Activated CD8-positive, alpha-beta memory T cell treated with anti-CD3 and anti-CD28 coated beads, Interleukin-2, amount 50 U/mL, for 48 hours (primary cell): ENCODE measurements around the gene AEBP1.

Experiments used
- DNase-seq: peaks from one replicate; pipeline ENCODE4 v3.0.0-alpha.2; 2020

AEBP1 gene

DNA sequence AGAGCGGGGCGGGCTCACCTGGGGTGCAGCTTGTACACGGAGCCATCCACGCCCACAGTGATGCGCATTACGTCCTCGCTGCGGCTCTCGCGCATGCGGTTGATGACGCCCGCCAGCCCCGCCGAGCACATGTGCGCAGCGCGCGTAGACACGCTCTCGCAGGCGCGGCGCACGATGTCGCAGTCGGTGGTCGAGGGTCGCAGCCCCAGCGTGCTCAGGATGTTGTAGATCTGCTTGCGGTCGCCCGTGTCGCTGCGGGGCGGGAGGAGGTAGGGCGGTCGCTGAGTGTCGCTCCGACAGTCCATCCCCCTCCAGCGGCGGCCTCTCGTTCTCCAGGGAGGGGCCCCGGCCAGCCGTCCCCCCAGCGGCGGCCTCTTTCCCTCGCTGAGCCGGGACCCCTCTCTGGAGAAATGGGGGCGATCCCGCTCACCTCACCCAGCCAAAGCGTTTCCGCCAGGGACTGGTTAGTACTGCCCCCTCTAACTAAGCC is 41.4 kb downstream of the AEBP1 start:
- DNase-seq = peak; percentile 77

DNA sequence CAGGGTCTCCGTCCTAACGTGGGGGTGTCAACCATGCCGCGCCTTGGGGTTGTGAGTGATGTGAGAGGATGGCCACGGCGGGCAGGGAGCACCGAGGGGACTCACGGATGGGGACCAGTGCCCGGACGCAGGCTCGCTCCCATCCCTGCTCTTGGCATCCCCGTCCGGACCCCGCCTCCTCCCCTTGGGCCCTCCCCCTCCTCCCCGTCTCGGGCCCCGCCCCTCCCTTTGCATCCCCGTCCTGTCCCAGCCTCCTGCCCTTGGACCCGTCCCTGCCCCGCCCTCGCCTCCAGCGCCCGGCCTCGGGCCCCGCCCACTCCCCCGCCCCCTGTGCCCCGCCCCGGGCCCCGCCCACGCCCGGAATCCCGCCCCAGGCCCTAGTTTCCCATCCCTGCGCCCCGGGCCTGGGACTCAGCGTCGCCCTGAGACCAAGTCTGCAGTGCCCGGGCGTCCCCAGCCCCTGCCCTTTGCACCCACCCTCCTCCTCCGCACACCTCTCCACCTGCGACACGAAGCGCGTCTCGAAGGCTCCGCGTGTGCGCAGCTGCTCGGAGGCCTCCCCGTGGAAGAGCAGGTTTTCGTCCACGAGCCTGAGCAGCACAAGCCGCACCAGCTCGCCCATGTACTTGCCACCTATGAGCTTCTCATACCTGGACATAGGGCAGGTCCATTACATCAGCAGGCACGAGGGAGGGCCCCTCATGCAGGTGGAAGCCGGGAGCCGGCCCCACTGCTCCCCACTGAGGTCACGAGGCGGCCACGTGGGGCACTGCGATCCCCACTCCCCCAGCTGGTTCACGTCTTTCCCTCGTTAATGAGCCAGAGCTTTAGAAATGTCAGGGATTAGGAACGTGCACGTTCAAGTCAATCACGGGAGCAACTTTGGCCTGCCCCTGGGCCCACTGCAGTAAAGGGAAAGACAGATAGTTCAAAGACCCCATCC is 42.1 kb downstream of the AEBP1 start:
- DNase-seq = peak; percentile 76

- peak; percentile 47 for DNase-seq
Observed at GRCh38 chr7:44147026-44147991, 43.2 kb downstream of the AEBP1 start.

GRCh38 chr7:44148166-44148565 is 44.0 kb downstream of the AEBP1 start:
- no peak for DNase-seq

- DNase-seq = no peak
Observed at GRCh38 chr7:44148961-44149536, 44.9 kb downstream of the AEBP1 start.

- peak; percentile 43 for DNase-seq
Observed at GRCh38 chr7:44149571-44150465, 45.7 kb downstream of the AEBP1 start.

GRCh38 chr7:44150466-44150832 is 46.3 kb downstream of the AEBP1 start:
- DNase-seq = peak; percentile 40

DNA sequence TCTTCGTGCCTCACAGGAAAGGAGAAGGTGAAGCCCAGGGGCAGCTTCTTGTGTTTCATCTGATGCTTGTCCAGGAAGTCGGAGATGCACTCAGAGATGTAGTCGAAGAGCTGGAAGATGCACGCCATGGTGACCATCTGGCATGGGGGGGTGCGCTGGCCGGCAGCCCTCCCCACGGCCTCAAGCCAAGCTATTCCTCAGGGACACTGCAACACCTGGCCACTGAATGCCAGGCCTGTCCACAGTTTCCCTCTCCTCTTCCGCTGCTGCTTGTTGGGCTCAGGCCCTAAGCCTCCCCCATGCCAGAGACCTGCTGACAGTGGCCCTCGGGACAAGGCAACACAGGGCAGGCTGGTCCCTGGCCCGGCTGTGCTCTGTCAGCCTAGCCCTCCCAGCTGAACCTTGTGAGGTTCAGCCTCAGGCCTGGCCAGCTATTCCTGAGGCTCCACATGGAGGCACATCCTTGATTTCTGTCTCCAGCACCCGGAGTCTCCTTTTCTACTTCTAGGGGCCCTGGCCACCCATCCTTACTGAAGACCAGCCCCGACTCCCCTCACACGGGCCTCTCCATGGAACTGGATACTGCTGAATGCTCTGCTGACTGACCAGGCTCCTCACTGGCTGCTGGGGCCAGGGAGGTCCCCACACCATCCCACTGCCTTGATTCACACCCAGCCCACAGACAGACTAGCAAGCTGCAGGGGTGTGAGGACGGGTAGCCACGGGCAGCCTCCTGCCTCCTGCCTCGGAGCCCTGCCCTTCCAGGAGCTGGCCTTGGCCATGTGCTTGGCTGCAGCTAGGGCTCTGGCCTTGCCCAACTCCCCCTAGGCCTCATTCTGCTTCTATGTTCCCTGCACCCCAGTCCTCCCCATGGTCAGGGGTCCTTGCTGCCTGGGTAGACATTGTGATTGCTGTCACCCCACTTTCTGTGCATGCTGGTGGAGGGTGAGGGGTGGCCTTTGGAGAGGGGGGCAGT is 47.1 kb downstream of the AEBP1 start:
- DNase-seq = peak; percentile 40

DNA sequence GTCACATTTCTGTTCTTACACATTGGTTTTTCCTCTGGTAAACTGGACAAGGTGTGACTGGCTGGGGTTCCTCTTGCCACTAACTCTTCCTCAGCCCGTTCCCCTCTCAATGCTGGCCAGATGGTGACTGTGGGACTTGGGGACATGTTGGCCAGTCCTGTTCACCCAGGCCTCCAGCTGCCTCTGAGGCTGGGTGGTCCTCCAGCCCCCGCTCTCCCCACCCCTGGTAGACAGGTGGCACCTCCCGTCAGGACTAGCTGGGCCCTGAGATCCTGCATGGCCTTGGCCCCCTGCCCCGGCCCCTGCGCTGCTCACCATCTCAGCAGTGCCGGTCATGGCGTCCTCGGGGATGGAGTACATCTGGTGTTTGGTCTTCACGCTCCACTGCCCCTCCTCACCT is 47.8 kb downstream of the AEBP1 start:
- DNase-seq = peak; percentile 39

DNA sequence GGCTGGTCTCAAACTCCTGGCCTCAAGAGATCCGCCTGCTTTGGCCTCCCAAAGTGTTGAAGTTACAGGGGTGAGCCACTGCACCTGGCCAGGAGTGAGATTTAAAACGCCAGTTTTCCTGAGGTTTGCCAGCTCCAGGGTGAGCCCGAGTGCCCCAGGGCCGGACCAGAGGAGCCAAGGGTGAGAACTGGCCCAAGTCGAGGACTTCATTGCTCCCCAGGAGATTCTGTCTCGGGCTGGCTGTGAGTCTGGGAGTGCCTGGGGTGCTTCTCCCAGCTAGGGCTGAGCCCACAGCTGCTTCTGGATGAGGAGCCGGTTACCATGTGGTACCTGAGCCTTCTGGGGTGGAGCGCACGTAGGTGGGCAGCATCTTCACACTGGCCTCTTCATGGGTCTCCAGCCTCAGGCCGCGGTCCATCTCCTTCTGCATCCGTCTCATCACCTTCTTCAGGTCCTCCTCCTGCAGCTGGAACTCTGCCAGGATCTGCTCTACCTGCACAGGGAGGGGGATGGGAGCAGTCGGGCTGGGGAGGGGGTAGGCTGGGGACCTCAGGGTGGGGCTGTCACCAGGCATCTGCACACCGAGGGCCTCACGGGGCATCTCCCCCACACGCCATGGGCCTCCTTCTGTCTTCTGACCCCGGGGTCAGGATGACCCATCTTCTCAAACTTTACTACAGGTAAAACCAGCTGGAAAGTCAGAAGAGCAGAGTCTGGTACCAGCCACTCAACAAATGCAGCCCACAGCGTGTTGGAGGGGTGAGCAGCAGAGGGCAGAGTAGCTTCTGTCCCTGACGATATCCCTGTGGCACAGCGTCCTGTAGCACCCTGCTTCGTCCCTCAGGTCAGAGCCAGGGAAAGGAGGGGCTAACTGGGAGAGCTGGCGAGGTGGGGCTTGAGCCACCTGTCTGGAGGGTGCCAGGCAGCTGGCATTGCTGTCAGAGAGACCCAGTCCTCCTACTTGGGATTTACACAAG is 49.1 kb downstream of the AEBP1 start:
- peak; percentile 20 for DNase-seq

- DNase-seq = peak; percentile 36
Observed at GRCh38 chr7:44153948-44154335, 49.8 kb downstream of the AEBP1 start.

DNA sequence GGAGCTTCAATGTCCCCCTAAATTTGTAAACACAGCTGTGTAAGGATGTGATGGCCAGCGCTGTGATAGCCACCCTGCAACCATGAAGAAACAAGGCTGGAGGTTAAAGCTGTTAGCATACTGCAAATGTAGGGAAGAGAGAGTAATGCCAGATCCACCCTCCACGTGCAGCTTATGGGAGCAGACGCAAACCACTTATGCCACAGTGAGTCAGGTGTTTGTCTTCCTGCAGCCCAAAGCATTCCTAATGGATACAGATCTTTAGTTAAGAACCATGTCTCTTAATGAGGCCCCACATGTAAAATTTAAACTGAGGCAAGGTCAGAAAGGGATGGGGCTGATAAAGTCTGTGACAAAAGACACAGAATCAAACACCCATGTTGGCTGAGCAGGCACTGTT is 50.6 kb downstream of the AEBP1 start:
- DNase-seq = peak; percentile 22

DNA sequence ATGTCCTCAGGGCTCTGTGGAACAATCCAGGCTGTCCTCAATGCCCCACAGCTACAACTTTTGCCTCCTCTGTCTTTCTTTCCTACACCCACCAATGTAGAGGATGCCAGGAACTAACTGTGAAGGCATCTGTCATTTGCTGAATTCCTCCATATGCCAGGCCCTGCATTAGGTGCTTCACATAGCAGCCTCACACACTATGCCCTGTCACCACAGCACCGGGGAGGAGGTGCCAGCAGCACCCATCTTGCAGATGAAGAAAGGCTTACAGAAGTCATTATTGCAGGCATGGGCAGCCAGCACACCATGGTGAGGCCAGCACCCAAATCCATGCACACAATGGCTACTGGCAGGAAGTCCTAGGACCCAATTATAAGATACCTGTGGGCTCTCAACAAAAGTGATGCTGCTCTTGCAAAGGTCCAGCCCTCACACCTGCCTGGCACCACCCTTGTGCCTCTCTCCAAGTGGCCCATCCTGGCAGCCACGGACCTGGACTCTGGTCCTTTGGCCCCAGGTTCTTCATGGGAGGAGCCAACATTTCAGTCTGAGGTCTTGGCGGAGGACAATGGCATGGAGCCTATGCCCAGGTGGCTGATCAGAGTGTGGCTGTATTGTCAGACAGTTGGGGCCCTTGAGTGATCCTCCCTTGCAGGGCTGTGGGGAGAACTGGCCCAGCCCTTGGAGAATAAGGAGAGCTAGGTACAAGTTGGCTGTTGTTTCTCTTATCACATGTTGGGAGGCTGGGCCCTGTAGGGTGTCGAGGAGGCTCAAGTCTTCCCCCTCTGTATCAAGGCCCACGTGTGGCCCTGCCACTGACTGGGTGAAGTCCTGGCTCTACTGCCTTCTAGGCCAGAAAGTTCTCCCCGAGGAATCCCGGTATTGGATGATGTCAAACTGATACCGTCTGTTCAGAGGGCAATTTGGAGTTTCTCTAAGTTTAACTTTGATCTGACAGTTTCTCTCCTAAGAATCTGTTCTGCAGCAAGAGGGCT is 51.3 kb downstream of the AEBP1 start:
- DNase-seq = peak; percentile 43

GRCh38 chr7:44156453-44157010 is 52.4 kb downstream of the AEBP1 start:
- DNase-seq = peak; percentile 40

DNA sequence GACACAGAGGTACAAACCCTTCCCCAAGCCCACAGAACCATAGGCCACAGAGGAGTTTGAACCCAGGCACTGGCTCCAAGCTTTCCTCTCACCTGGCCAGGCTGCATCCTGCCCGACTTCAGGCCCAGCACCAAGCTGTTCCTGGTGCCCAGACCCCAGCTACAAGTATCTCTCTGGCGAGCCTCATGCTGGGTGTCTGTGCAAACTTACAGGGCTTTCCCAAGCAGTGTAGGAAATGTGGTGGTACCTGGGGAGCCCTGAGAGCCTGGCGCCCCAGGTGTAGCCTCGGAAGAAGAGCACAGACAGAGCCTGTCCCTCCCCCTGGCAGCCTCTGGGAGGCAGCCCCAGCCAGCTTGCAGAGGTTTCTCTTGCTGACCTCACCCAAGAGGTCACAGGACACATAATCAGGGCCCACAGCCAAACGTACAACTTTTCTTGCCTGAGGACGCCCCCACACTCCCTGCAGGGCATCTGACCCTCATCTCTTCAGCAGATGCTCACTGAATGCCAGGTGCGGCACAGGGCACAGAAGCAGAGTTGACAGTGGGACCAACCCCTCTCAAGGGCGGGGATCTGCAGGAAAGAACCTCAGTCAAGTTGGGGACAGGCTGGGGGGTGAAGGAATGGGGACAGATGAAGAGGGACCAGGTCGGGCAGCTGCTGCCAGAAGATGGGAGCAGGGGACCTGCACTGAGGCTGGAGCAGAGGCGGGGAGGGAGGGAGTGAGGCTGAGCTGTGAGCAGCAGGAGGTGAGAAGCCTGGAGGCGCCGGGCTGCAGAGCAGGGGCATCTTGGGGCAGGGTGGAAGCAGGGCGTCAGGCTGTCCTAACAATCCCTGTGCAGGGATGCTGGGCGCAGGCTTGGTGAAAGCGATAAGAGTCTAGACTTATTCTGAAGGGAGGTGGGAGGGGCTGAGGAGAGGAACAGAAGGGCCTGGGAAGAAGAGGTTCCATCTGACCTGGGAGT is 53.3 kb downstream of the AEBP1 start:
- peak; percentile 42 for DNase-seq

DNA sequence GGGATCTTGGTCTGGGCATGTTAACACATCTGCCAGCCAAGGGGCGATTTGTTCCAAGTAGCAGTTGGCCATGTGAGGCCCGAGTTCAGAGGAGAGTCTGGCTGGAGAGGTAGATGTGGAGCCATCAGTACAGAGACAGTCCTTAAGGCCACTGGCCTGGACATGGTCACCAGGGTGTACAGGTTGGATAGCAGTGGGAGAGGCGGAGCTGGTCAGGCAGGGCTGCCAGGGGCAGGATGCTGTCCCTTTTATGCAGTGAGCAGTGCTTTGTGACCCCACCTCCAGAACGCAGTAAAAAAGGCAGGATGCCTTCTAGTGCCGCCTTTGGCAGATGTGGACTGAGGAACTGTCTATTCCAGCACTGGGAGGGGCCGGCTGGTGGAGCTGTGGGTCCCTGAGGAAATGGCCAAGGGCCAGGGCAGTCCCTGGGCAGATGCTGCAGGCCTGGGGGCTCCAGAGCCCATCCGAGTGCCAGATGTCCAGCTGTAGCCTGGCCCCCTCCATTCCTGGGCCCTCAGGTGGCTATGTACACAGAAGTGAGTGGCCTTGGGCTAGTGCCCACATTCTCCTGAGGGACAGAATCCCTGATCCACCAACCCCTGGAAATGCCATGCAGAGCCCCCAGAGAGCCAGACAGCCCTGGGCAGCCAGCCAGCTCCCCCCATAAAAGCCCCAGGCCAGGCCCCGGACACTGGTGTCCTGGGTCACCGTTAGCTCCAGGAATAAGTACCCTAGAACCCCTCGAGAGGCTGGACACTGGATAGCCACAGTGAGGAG is 54.1 kb downstream of the AEBP1 start:
- DNase-seq = peak; percentile 40
